WTC11 (cell line): ENCODE data around the gene NCOA6. TPM values are rescaled to one million over a fixed set of nuclear protein-coding genes. Genes with fewer than 3 reads are reported as not detected.
A peak's percentile ranks its signal among the peaks of the same experiment; 100 is the strongest.

Experiments used
- ATAC-seq: fragments of 200-7000 bp; cut with Tn5 transposase; 2 replicates; pipeline ENCODE4 v1.10.0; 2021; ENCODE audit warnings: mild to moderate bottlenecking, moderate library complexity
- CTCF ChIA-PET: fragments of 300-600 bp; sonication (Branson Sonifier 250); formaldehyde crosslinking; loops from one replicate; lab custom pipeline; 2021; ENCODE audit warnings: antibody characterized with exemption; lab: Charles Lee
- POLR2A ChIA-PET: fragments of 350-600 bp; sonication (Branson Sonifier 250); formaldehyde crosslinking; loops from one replicate; lab custom pipeline; 2021; ENCODE audit warnings: antibody characterized with exemption; lab: Charles Lee
- DNase-seq: peaks from one replicate; pipeline ENCODE4 v3.0.0; 2021; ENCODE audit warnings: low spot score
- H3K27ac Mint-ChIP-seq: 2 replicates; pipeline ENCODE4 v1.8.0; 2021; ENCODE audit warnings: mixed read lengths
- H3K27me3 Mint-ChIP-seq: 2 replicates; pipeline ENCODE4 v1.8.0; 2021; ENCODE audit warnings: low read depth, mild to moderate bottlenecking, moderate library complexity, mixed read lengths
- H3K36me3 Mint-ChIP-seq: 2 replicates; pipeline ENCODE4 v1.8.0; 2021; ENCODE audit warnings: mixed read lengths
- H3K4me1 Mint-ChIP-seq: 2 replicates; pipeline ENCODE4 v1.8.0; 2022; ENCODE audit warnings: mixed read lengths
- H3K4me3 Mint-ChIP-seq: 2 replicates; pipeline ENCODE4 v1.8.0; 2021; ENCODE audit warnings: mild to moderate bottlenecking, moderate library complexity, mixed read lengths
- H3K9me3 Mint-ChIP-seq: 2 replicates; pipeline ENCODE4 v1.8.0; 2021; ENCODE audit warnings: mixed read lengths
- ATF2 ChIP-seq: sonication (generic); formaldehyde crosslinking; IDR thresholded peaks from 2 replicates; pipeline ENCODE4 v1.8.1; 2022; ENCODE audit warnings: low read depth, missing genetic modification reagents, borderline replicate concordance
- CREB1 ChIP-seq: sonication (generic); formaldehyde crosslinking; IDR thresholded peaks from 2 replicates; pipeline ENCODE4 v1.8.0; 2023; ENCODE audit warnings: mild to moderate bottlenecking, missing genetic modification reagents
- E2F1 ChIP-seq: sonication (generic); formaldehyde crosslinking; IDR thresholded peaks from 2 replicates; pipeline ENCODE4 v1.8.0; 2022; ENCODE audit warnings: mild to moderate bottlenecking, missing genetic modification reagents
- EMX1 ChIP-seq: fragments of 250-450 bp; sonication (Bioruptor Pico); IDR thresholded peaks from 2 replicates; pipeline ENCODE4 v1.8.0; 2021; ENCODE audit warnings: mild to moderate bottlenecking
- GABPB1 ChIP-seq: sonication (generic); formaldehyde crosslinking; IDR thresholded peaks from 2 replicates; pipeline ENCODE4 v1.8.1; 2023; ENCODE audit warnings: mild to moderate bottlenecking, missing genetic modification reagents
- JAZF1 ChIP-seq: fragments of 250-450 bp; sonication (Bioruptor Pico); IDR thresholded peaks from 2 replicates; pipeline ENCODE4 v1.9.0; 2021; ENCODE audit warnings: moderate library complexity, mild to moderate bottlenecking, inconsistent platforms
- NFATC4 ChIP-seq: fragments of 250-450 bp; sonication (Bioruptor Pico); IDR thresholded peaks from 2 replicates; pipeline ENCODE4 v1.9.0; 2021; ENCODE audit warnings: mild to moderate bottlenecking
- NFYB ChIP-seq: sonication (generic); formaldehyde crosslinking; conservative IDR thresholded peaks from 2 replicates; pipeline ENCODE4 v1.8.0; 2022; ENCODE audit warnings: low read depth, missing genetic modification reagents
- TP53 ChIP-seq: sonication (generic); formaldehyde crosslinking; IDR thresholded peaks from 2 replicates; pipeline ENCODE4 v1.8.1; 2023; ENCODE audit warnings: mild to moderate bottlenecking, missing genetic modification reagents
- ZBTB43 ChIP-seq: sonication (generic); formaldehyde crosslinking; IDR thresholded peaks from 2 replicates; pipeline ENCODE4 v1.8.1; 2023; ENCODE audit warnings: mild to moderate bottlenecking, missing genetic modification reagents
- ZNF263 ChIP-seq: sonication (generic); formaldehyde crosslinking; IDR thresholded peaks from 2 replicates; pipeline ENCODE4 v1.8.1; 2022; ENCODE audit warnings: low read depth, mild to moderate bottlenecking, moderate library complexity, missing genetic modification reagents
- ZNF281 ChIP-seq: sonication (generic); formaldehyde crosslinking; IDR thresholded peaks from 2 replicates; pipeline ENCODE4 v1.8.0; 2023; ENCODE audit warnings: mild to moderate bottlenecking, missing genetic modification reagents
- ZNF425 ChIP-seq: fragments of 250-450 bp; sonication (Bioruptor Pico); conservative IDR thresholded peaks from 2 replicates; pipeline ENCODE4 v1.9.0; 2021; ENCODE audit warnings: mild to moderate bottlenecking
- ZSCAN18 ChIP-seq: fragments of 250-450 bp; sonication (Bioruptor Pico); IDR thresholded peaks from 2 replicates; pipeline ENCODE4 v2.1.2; 2022; ENCODE audit warnings: mild to moderate bottlenecking, moderate library complexity
- total RNA-seq: library from RNA; stranded (reverse); gene quantifications from 3 replicates; pipeline ENCODE4 v1.2.3, GENCODE V29; 2021

NCOA6 gene
- total RNA-seq, 1 experiment from 2014 or later, result 10.1 TPM

- Mint-ChIP-seq H3K9me3 (no peaks in the 10 kb centered on the region), H3K27me3 (peaks cover 4% of the 10 kb centered on the region; the same call in 1 of the 2 replicates), H3K4me3 (peak overlapping the region; percentile 61), H3K4me1 (peaks cover 18% of the 10 kb centered on the region), H3K36me3 (peaks cover 8% of the 10 kb centered on the region), H3K27ac (peak overlapping the region; percentile 80)
- no peak for DNase-seq
- POLR2A ChIA-PET, result no interaction called here
- CTCF ChIA-PET, result interaction anchor here (1.2 to 3.5 kb wide), 2 partner anchors 10 to 28 kb away, joined by 3 to 24 read pairs; partner anchors contain the start of gene GGT7
- TF ChIP-seq NFYB (CRISPR knock-in tag) (no peak), NFATC4 (CRISPR knock-in tag) (no peak), ZSCAN18 (CRISPR knock-in tag) (no peak), ZBTB43 (CRISPR knock-in tag) (no peak), EMX1 (CRISPR knock-in tag) (no peak), JAZF1 (CRISPR knock-in tag) (no peak), CREB1 (CRISPR knock-in tag) (no peak), ZNF263 (CRISPR knock-in tag) (no peak), TP53 (no peak)
- TF ChIP-seq, all 79 proteins: peak for 0
- ATAC-seq, result no peak
Observed at GRCh38 chr20:34862724-34863123, 37.3 kb upstream of the NCOA6 start.

GRCh38 chr20:34861386-34862084 is 36.1 kb upstream of the NCOA6 start:
- POLR2A ChIA-PET, result no interaction called here
- Mint-ChIP-seq H3K36me3 (peaks cover 8% of the 10 kb centered on the region), H3K4me3 (no peak overlapping the region), H3K9me3 (no peaks in the 10 kb centered on the region), H3K27ac (no peak overlapping the region; the same call in 1 of the 2 replicates), H3K27me3 (peaks cover 4% of the 10 kb centered on the region; the same call in 1 of the 2 replicates), H3K4me1 (peaks cover 18% of the 10 kb centered on the region)
- DNase-seq (no peak), ATAC-seq (no peak)
- TF ChIP-seq E2F1 (CRISPR knock-in tag) (no peak), ZNF425 (CRISPR knock-in tag) (no peak), ZNF281 (CRISPR knock-in tag) (no peak), GABPB1 (CRISPR knock-in tag) (no peak), ATF2 (CRISPR knock-in tag) (no peak)
- CTCF ChIA-PET, result interaction anchor here (3.5 kb wide), 1 partner anchor 11 kb away, joined by 24 read pairs; the partner anchor contains the start of gene GGT7
